Muscle of back (tissue), 11 donors: Measurements from ENCODE around the gene SPATS1. TPM values are rescaled to one million over a fixed set of nuclear protein-coding genes. Genes with fewer than 3 reads are reported as not detected.
"Not testable (repeated sequence)": the region's sequence is repeated elsewhere in the genome, so short reads cannot be mapped to it uniquely, and the experiment has no call there.

Experiments used
- DNase-seq, 3 donors: peaks; one replicate each; pipeline versions ENCODE4 v3.0.0 to v3.0.0-alpha.2; 2013
- polyA plus RNA-seq, 10 donors: library from polyadenylated mRNA; unstranded; fragments of 120-200 nt; gene quantifications; one replicate each; pipeline ENCODE4 v1.2.1, GENCODE V29; 2013; ENCODE audit not compliant: insufficient read length in 10 of 10

The SPATS1 gene
- polyA plus RNA-seq, 10 donors: not detected

DNA sequence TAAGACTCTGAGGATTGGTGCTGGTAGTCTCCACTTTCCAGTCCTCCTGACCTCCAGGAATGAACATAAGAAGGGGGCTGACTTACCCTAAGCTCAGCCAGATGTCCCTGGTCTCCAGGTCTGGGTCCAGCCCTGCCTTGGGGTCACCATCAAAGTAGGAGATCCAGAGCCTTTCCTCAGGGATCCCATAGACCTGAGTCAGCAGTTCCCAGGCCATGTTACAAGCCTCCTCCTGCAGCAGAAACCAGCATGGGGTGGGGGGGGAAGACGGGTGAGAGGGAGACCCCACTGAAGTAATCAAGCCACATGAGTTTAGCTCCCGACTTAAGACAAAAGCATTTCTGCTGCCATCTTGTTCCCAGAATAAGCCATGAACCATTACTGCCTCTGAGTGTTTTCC, 31.1 kb upstream of the SPATS1 start:
- no peak for DNase-seq

DNA sequence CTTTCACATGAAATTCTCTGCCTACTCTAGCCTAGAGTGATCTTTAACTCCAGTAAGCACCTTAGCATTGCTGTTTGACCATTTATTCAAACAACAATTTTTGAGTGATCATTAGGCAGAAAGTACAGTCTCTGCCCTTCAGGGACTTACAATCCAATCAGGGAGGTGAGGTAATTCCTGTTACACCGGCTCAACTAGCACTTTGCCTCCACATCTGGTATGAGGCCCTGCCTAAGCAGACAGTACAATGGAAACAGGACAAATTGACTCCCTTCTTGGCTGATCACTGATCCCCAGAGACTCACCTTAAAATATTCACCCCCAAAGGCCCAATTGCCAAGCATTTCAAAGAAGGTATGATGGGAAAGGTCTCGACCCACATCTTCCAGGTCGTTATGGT, 30.7 kb upstream of the SPATS1 start:
- DNase-seq: no peak

DNA sequence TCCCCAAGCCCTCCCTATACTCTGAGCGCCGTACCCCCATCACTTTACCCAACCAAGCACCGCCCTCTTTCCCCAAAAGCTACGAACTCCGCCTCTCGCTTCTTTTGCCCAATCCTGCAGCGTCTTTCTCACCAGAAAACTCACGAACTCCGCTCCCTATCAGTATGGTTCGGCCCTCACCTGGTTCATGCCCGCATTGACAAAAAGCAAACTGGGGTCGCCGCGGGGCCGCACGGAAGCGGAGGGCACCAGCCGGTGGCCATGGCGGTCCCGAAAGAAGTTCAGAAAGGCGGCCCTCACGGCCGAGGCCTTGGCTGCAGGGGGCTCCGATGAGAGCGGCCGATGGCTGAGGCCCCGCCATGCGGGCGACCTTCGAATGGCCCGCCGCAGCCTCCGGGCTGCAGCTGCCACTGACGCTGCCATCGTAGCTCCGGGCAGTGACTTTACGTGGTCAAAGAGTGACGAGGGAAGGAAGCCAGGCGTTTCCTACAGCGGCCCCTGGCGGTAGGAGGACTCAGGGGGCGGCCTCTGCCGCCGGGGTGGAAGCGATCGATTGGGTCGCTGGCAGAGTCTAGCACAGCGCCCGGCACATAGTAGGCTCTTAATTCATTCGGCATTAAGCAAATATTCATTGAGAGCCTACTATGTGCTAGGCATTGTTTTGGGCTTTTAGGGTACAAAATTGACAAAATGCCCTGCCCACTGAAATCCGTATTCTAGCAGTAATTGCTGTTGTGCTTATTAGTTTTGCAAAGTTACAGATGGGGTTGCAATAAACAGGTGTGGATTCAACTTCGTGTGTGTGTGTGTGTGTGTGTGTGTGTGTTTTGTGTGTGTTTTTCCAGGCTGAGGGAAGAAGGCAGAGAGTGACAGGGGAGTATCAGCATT, 29.3 kb upstream of the SPATS1 start, which contains the start of gene AARS2:
TSS of gene AARS2 (minus strand) at position 447 of the 888 bp plus-strand sequence. CDS start at position 423, 24 bp downstream.
- DNase-seq: peak; percentile 80 to 94 (median 91)

- not testable (repeated sequence) for DNase-seq
Measured at GRCh38 chr6:44314657-44315056, 27.8 kb upstream of the SPATS1 start.

- DNase-seq: no peak
Measured at GRCh38 chr6:44315516-44315915, 26.9 kb upstream of the SPATS1 start.

- DNase-seq: no peak
Measured at GRCh38 chr6:44315951-44316350, 26.5 kb upstream of the SPATS1 start.

DNA sequence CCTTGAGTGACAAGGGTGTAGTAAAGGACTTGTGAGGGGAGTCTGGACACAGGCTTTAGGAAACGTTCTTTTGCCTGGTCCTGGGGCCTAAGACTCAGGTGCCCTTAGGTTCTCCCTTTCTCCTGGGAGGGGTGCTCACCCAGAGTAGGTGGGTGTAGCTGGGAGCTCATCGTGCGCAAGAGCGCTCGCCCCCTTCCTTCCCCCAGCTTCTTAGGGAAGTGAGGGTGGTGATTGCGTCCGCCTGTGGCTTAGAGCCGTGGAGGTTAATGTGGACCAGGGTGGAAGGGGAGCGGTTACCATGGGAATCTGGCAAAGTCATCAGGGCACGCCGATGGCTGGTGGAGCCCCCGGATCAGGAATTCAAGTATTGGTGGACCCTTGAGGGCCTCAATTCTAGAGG, 26.0 kb upstream of the SPATS1 start:
- DNase-seq: no peak

DNA sequence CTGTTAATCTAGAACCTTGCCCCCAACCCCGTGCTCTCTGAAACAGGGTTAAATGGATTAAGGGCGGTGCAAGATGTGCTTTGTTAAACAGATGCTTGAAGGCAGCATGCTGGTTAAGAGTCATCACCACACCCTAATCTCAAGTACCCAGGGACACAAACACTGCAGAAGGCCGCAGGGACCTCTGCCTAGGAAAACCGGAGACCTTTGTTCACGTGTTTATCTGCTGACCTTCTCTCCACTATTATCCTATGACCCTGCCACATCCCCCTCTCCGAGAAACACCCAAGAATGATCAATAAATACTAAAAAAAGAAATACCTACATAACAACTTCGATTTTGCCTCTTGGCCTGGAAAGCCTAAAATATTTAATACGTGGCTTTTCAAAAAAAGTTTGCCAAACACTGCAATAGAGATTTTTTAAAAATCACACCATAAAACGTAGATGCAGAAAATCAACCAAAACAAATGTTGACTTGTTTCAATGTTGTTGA, 25.3 kb upstream of the SPATS1 start:
- DNase-seq: not testable (repeated sequence)

- no peak for DNase-seq
Measured at GRCh38 chr6:44321210-44321609, 21.2 kb upstream of the SPATS1 start.

- DNase-seq: no peak
Measured at GRCh38 chr6:44327096-44327495, 15.4 kb upstream of the SPATS1 start.

GRCh38 chr6:44327760-44328159, 14.7 kb upstream of the SPATS1 start:
- DNase-seq: no peak

DNA sequence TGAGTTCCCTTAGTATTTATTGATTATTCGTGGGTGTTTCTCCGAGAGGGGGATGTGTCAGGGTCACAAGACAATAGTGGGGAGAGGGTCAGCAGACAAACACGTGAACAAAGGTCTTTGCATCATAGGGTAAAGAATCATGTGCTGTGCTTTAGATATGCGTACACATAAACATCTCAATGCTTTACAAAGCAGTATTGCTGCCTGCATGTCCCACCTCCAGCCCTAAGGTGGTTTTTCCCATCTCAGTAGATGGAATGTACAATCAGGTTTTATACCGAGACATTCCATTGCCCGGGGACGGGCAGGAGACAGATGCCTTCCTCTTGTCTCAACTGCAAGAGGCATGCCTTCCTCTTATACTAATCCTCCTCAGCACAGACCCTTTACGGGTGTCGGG, 14.2 kb upstream of the SPATS1 start:
- not testable (repeated sequence) for DNase-seq

- no peak for DNase-seq
Measured at GRCh38 chr6:44329858-44330257, 12.6 kb upstream of the SPATS1 start.

DNA sequence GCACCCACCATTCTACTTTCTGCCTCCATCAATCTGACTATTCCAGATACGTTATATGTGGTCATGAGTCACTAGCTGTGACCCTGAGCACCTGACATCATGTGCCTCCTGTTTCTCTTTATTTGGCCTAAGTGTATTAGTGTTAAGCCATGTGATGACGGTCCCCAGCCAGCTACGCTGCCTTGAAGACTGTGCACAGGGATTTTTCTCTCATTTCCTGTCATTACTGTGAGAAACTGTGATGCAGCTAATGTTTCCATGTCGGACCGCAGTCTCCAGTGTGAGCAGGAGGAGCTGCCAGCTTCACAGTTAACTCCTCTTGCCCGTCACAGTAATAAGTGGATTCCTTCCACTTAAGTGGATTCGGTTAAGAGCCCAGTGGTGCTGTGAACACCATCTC, 9.9 kb upstream of the SPATS1 start:
- peak in 1 of 3 donors; percentile 38 for DNase-seq

DNA sequence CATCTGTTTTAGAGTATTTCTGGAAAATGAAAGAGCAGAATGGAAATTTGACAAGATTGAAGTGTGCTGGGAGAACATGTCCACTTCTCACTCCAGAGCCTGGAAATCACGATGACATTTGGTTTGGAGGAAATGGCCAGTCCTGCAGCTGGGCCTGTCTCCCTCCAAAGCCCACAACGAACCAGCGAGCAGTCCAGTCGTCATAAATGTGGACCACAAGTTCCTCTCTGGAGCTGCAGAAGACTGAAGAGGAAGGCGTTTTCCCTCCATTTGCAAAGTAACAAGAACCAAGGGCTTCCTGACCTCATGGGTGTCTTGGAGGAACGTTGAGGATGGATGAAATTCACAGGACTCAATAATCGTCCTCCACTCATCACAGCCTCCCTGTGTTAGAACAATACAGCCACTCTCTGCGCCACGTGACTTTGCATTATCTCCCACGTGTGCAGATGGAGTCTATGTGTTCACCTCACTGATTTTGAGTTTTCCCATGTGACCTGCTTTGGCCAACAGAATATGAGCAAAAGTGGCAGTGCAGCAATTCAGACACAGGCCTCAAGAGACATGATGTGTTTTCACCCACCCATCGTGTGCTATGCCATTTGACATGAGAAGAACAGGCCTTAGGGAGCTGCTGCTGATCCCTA, 9.1 kb upstream of the SPATS1 start:
- DNase-seq: peak in 1 of 3 donors; percentile 32

DNA sequence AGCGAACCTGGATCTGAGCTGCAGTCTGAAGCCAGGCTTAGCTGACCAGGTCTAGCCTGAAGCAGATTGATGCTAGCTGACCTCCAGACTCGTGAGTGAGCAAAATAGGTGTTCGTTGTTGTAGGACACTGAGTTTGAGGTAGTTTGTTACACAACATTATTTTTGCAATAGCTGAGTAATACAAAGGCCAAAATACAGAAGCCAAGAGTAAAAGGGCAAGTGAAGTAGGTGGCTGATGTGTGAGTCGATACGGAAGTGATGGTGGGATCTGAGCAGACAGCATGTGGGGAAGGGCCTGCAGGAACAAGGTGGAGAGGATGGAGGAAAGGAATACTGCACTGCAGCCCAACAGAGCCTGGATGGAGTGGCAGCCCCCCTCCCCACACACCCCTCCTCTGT, 8.5 kb upstream of the SPATS1 start:
- DNase-seq: no peak

DNA sequence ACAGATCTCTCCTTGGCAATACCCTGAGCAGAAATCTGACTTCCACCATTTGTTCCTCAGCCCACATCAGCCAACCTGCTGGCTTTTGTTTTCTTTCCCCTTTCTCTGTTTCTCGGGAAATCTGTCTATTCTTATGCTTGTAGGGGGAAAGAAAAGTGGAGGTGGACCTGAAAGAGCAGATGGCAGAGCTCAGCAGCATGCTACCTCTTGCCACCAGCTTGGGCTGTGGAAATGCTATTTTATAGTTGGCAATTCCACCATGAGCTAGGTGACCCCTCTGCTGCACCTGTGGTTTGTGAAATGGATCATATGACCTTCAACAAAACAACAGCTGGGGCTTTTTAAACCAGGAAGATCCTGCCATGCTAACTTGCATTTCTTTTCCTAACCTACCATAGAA, 6.8 kb upstream of the SPATS1 start:
- no peak for DNase-seq

DNA sequence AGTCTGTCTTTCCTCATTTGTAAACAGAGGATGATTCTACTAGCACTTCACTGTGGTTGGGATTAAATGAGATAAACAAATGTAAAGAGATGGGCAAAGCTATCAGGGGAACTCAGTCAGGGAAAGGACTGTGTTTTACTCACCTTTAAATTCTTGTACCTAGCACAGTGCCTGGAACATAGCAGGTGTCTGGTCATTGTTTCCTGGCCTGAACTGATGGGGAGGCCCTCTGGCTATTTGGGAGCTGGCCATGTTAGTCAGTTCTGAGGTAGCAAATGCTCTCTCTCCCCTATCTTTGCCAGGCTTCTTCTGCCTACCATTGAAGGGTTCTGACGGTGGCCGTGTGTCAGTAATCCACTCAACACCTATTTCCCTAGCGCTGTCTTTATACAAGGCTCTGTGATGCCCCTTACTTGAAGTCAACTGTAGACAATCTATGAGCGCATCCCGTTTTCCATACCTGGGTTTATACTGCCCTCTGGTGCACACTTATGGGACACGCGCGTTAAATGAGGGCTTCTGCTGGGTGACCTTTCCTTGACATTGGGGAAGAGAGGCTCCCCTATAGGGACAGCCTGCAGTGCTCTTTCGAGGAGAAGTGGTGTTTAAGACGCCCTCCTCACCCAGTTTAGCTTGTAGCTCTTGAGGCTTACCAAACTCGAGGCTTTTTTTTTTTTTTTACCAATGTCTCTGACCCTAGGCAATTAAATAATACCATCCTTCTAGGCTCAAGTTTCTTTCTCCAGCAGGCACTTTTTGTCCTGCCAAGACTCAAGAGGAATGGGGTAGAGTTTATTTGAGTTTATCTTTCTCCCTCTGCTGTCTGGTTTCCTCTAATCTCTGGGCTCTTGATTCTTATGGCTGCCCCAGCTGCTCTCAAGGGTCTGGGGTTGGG, 4.0 kb upstream of the SPATS1 start:
- peak; percentile 42 to 80 (median 65) for DNase-seq

DNA sequence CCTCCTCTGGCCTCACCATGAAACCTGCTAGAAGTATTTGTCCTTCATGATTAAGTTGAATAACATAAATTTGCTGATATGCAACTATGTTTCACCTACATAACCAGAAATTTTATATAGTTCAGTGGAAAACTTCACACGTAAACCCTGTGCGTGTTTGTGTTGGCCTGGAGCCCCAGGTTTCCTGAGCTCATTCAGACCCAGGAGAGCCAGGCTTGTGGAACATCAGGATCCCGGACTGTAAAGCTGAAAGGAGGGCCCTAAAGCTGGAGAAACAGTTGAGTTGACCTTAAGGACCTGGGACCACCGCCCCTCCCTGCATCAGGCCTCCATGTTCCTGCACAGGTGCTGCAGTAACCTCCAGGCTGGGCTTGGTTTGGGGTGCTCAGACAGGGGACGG, 3.1 kb upstream of the SPATS1 start:
- no peak for DNase-seq

GRCh38 chr6:44339763-44340625, 2.5 kb upstream of the SPATS1 start:
- DNase-seq: no peak
